Gastroesophageal sphincter (tissue), 3 donors: ENCODE measurements around the gene DUSP5.

Experiments used
- CTCF ChIP-seq, 4 experiments: fragments of 200-600 bp in 2 of 4; fragments of 450-650 bp in 2 of 4; sonication (generic) in 1 of 4; IDR thresholded peaks; one replicate each; pipeline ENCODE4 v1.5.1; 2017 to 2019; ENCODE audit warnings: antibody characterized with exemption in 4 of 4, mild to moderate bottlenecking in 2 of 4, moderate library complexity in 2 of 4
- POLR2AphosphoS5 ChIP-seq: sonication (generic); formaldehyde crosslinking; IDR thresholded peaks from one replicate; pipeline ENCODE4 v1.6.1; 2017; ENCODE audit warnings: antibody characterized with exemption

GRCh38 chr10:110462166-110463095 is 35.3 kb upstream of the DUSP5 start:
- TF ChIP-seq POLR2AphosphoS5 (no peak), CTCF (IDR thresholded peaks at IDR 0.05) (no peak)
